NCI-H1694 (cell line): ENCODE measurements around the gene PRKCZ.
"Not testable (repeated sequence)": the region's sequence is repeated elsewhere in the genome, so short reads cannot be mapped to it uniquely, and the experiment has no call there.

Source experiments
- DNase-seq: peaks from one replicate; lab custom pipeline; 2025; lab: John Stamatoyannopoulos, UW

Gene PRKCZ

DNA sequence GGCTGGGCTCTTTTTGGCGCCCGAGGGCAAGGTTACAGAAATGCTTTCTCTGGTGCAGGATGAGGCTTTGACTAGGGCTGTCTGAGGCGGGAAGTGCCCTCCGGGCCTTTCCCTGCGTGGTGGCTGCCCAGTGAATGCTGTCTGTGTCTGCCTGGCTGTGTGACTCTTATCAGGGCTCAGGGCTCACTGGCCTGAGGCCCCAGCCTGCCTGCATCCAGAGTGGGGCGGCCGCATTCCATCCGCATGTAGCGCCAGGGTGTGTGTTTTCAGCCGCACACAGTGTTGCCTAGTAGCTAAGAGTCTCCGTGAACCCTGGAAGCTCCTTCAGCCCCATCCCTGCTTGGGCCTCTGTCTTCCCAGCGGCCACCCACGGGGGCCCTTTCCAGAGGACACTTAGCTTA is 85.2 kb downstream of the PRKCZ start:
- DNase-seq: no peak

DNA sequence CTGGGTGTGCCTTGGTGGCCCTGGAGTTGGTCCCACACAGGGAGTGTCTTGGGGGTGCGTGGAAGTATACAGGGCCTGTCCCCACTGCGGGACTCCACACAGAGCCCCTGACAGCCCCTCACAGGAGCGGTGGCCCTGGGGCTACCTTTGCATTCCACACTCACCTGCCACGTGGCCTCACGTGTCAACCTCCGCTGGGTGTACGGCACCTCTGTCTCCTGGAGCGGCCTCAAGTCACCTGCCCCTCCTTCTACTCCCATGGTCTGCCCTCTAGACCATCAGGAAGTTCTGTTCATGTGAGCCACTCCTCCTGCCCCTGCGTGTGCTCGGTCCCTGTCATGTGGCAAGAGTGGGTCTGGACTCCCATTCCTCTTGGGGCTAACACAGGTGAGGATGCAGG is 85.7 kb downstream of the PRKCZ start:
- no peak for DNase-seq

DNA sequence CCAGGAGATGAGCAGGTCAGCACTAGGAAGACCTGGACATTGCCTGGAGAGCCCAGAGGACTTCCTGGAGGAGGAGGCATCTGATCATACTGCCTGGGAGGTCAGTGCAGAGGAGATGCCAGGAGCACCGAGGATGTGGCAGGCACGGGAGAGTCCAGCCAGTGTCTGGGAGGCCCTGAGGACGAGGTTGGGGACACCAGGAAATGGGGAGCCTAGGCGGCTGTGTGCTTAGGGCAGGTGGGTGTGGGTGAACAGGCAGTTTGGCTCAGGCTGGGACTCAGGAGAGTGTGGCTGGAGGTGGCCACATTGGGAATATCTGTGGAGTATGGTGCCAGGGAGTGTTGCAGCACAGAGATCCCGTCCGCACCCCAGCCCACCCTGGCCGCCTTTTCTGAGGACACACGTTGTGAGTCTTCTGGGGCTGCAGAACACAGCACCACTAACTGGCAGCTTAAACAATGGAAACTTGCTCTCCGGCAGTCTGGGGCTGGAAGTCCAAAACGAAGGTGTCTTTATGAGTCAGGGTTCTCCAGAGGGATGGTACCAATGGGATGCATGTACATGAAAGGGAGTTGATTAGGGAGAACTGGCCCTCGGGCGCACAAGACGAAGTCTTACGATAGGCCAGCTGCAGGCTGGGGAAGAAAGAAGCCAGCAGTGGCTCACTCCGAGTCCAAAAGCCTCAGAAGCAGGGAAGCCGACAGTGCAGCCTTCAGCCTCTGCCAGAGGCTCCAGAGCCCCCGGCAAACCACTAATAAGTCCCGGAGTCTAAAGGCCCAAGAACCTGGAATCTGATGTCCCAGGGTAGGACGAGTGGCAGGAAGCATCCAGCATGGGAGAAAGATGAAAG is 86.4 kb downstream of the PRKCZ start:
- DNase-seq: no peak

DNA sequence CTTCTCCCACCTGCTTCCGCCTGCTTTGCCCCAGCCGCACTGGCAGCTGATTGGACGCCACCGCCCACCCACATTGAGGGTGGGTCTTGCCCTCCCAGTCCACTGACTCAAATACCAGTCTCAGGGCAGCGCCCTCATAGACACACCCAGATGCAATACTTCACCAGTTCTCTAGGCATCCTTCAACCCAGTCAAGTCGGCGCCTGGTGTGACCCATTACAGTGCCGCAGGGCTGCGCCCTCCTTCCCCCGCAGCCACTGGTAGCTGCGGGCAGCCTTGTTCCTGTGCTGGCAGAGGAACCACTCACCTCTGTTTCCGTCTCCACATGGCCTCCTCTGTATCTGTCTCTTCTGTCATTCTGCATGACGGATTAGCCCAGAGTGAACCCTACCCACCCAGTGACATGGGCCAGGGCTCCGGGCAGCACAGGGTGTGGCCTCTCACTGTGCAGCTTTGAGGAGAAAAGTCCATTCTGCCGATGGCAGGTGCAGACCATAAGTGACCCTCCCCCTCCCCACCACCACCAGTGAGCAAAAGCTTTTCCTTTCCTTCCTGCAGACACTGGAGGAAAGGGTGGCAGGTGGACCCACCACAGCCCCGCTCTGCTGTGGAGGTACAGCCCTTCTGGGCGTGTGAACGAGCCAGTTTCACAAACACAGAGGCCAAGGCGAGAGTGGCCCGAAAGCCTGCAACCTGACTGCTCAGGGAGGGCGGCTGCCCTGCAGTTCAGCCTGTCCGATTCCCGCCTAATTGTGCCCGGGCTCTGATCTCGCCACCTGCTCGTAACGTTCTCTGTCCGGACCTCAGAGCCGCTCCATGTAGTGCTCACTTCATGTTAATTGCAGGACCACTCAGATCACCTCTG is 87.3 kb downstream of the PRKCZ start:
- DNase-seq: no peak

DNA sequence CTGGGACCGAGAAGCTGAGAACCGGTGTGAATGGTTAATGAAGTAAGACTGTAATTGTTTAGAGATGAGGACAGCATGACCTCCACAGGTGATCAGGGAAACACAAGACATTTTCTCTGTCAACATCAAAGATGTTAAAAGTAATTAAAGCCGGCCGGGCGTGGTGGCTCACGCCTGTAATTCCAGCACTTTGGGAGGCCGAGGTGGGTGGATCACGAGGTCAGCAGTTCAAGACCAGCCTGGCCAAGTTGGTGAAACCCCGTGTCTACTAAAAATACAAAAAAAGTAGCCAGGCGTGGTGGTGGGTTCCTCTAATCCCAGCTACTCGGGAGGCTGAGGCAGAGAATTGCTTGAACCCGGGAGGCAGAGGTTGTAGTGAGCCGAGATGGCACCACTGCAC is 88.9 kb downstream of the PRKCZ start:
- DNase-seq: not testable (repeated sequence)

DNA sequence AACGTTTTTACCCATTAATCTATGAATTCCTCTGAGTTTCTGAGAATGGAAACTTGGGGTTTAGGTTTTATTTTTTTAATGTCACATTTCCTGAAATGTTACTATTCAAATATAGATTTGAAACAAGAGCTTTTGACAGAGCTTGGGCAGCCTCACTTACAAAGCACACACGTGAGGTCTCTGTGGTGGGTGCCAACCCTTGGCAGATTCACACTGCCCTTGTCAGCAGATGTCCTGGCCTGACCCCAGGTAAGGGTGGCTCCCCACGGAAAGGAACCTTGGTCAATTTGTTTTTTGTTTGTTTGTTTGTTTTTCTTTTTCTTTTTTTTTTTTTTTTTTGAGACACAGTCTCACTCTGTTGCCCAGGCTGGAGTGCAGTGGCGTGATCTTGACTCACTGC is 90.8 kb downstream of the PRKCZ start:
- no peak for DNase-seq

DNA sequence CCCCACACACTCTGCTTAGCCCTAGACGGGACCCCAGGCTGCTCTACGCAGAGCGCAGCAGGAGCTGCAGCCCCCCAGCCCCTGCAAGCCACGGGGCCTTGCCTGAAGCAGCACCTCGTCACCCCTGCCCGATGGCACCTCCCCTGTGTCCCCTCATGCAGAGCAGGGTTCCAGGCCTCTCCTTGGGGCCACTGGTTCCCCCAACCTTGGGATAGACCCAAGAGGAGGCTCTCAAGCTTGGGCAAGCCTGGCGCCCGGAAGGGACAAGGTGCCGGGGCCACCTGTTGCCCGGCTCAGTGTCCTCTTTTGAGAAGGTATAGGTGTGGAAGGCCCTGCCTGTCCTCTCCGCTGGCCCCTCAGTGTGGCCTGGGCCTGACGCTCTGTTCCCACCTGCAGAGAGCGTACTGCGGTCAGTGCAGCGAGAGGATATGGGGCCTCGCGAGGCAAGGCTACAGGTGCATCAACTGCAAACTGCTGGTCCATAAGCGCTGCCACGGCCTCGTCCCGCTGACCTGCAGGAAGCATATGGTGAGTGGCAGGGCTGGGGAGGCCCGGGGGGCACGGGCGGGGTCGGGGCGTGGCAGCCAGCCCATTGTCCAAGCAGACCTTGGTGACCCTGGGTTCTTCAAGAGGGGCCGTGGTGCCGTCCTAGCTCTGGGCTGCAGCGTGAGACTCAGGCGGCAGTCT is 93.7 kb downstream of the PRKCZ start:
- DNase-seq: no peak

DNA sequence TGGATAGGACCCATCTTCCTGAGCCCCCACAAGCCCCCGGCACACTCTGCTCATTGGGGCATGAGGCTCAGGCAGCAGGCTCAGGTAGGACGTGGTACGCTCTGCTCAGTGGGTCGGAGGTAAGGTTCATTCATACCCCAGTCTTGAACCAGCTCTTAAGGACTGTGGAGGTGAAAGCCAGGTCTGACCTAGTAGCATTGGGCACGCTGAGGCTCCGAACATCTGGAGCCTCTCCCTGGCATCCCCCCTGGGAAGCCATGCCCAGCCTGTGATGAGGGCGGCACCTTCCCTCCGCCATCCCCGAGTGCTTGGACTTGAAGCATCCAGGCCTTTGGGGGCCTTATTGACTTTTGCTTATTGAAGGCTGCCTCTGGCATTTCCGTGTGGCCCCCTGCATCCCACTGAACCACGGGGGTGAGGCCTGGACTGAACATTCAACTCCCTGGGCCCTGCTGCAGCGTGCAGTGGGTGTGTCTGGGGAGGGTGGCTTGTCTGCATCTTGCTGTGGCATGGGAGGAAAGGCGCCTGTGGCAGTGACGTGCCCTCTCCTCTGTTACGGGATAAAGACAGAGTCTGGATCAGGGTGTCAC is 94.4 kb downstream of the PRKCZ start:
- DNase-seq: no peak

DNA sequence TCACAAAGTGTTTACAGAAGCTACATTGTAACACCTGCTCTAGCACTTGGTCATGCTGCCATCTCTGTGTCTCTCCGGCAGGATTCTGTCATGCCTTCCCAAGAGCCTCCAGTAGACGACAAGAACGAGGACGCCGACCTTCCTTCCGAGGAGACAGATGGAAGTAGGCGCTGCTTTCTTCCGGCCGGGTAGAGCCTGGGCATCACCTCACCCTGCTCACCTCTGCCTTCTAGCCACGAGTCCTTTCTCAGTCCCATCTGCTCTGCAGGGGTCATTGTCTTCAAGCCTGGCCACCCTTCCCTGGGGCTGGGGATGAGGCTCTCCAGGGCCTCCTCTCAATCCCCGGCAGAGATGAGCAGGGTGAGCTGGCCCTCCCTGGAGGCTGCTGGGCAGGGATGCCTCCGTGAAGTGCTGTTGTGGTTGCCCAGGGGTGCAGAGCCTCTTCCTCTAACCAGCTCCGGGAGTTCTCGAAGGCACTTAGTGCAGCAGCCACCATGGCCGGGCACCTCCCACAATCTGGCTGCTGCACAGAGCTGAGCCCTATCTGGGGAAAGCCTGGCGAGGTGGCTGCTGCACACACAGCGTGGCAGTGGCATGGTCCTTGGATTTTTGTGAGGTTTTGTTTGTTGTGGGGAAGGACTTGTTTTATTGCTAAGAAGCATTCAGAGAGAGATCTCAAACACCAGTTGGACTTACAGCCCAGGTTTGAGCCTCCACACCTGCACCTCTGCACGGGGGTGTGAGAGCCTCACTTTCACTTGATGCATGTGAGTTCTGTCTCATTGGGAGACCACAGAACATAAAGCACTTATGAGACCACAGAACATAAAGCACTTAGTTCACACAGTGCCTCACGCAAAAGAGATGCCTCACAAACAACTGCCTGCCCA is 96.0 kb downstream of the PRKCZ start:
- no peak for DNase-seq

DNA sequence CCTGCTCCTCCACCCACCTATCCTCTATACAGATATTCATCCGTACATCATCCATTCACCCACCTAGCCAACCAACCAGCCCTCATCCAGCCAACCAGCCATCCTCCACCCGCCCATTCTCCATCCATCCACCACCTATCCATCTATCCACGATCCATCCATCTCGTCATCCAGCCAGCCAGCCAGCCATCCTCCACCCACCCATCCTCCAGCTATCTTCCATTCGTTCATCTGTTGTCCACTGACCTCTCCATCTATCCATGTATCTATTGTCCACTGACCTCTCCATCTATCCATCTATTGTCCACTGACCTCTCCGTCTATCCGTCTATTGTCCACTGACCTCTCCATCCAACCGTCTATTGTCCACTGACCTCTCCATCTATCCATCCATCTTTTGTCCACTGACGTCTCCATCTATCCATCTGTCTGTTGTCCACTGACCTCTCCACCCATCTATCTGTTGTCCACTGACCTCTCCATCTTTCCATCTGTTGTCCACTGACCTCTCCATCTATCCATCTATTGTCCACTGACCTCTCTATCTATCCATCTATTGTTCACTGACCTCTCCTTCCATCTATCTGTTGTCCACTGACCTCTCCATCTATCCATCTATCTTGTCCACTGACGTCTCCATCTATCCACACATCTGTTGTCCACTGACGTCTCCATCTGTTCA is 96.8 kb downstream of the PRKCZ start:
- no peak for DNase-seq

DNA sequence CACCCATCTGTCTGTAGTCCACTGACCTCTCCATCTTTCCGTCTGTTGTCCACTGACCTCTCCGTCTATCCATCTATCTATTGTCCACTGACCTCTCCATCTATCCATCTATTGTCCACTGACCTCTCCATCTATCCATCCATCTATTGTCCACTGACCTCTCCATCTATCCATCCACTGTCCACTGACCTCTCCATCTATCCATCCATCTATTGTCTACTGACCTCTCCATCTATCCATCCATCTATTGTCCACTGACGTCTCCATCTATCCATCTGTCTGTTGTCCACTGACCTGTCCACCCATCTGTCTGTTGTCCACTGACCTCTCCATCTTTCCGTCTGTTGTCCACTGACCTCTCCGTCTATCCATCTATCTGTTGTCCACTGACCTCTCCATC is 97.7 kb downstream of the PRKCZ start:
- not testable (repeated sequence) for DNase-seq

DNA sequence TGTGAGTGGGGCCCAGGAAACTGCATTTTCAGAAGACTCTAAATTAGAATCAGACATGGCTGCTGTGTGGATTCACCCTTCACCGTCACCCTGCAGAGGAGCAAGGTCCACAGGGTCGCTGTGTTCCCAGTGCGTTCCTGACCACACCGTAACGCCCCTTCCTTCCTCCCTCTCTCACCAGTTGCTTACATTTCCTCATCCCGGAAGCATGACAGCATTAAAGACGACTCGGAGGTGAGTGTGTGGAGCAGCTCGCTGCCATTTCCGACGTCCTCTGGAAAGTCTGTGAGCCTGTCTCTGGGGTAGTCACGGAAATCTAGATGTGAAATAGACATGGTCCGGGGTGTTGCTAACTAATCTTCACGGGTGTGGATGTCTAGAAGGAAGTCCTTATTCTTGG is 98.5 kb downstream of the PRKCZ start:
- DNase-seq: no peak

DNA sequence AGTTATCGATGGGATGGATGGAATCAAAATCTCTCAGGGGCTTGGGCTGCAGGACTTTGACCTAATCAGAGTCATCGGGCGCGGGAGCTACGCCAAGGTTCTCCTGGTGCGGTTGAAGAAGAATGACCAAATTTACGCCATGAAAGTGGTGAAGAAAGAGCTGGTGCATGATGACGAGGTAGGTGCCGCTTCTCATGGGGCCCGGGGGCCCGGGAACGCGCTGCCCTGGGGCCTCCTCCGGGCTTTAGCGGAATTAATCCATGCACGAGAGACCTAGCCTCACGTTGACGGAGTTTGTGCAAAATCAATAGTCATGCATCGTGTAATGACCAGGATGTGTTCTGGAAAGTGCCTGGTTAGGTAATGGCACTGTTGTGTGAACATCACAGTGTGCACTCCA is 100.6 kb downstream of the PRKCZ start:
- no peak for DNase-seq

DNA sequence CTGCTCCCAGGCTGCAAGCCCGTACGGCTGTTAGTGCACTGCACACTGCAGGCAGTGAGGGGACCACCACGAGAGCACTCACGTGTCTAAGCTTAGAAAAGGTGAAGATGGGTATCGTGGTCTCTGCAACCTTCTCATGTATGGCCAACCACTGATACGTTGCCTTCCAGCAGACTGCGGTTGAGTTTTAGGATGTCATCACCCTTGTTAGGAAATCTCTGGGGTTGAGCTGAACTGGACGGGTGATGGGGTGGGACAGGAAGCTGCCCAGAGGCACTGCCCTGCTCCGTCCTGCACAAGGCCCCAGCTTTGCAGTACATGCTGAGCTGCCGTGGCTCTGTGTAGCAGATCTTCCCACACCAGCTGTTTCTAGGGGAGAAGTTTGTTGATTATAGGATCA is 101.0 kb downstream of the PRKCZ start:
- DNase-seq: no peak

DNA sequence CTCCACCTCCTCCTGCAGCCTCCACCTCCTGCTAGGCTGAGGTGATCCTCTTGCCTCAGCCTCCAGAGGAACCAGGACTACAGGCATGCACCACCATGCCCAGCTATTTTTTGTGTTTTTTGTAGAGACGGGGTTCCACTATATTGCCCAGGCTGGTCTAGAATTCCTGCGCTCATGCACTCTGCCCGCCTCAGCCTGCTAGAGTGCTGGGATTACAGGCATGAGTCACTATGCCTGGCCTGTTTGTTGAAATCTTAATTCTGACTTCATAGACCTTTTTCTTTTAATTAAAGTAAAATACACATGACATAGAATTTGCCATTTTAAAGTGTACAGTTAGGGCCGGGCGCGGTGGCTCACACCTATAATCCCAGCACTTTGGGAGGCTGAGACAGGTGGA is 101.7 kb downstream of the PRKCZ start:
- DNase-seq: no peak

DNA sequence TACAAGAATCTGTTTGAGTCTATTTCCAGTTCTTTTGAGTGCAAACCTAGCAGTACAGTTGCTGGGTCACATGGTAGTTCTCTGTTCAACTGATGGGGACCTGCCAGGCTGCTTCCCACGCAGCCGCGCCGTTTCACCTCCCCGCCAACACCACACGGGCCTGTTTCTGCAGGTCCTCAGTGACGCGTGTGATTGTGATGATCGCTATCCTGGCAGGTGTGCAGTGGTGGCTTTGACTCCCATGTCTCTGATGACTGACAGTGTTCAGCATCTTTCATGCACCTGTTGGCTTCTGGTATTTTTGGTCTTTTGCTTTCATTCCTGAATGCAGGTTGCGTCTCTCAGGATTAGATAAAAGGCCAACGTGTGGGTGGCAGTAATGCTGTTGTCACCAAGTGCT is 102.7 kb downstream of the PRKCZ start:
- no peak for DNase-seq

DNA sequence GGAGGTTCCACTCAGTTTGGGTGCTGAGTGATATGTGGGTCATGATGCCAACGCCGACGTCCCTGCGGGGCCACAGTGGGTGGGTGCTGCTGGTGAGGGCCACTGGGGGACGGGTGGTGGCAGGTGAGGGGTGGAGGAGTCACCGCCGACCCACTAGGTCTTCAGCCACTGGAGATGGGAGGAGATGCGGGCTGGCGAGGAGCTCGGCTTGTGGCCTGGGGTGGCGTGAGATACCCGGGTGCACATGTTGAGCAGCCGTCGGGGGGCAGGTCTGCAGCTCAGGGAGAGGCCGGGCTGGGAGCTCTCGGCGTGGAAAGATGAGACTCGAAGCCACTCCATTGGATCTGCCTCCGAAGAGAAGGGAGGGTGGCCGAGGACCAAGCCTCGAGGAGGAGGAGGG is 103.8 kb downstream of the PRKCZ start:
- no peak for DNase-seq

DNA sequence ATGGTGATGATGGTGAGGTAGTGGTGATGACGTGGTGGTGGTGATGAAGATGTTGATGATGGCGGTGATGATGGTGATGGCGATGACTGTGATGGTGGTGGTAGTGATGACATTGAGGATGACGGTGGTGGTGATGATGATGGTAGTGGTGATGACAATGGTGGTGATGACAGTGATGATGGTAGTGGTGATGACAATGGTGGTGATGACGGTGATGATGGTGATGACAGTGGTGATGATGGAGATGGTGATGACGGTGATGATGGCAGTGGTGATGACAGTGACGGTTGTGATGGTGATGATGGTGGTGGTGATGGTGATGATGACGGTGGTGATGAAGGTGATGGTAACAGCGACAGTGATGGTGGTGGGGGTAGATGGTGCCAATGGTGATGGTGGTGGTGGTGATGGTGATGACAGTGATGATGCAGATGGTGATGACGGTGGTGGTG is 105.0 kb downstream of the PRKCZ start:
- no peak for DNase-seq

DNA sequence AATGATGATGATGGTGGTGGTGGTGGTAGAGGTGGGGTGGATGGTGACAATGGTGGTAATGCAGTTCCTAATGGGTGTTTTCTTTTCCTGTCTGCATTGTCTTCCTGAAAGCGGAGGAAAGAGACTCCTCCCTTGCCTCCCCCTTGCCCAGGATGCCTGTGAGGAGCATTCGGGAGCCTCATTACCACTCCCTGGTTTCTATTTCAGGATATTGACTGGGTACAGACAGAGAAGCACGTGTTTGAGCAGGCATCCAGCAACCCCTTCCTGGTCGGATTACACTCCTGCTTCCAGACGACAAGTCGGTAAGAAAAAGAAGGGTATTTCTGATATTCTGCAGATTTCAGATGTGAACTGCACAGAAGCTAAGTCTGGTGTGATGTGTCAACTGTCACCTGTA is 105.6 kb downstream of the PRKCZ start:
- no peak for DNase-seq

DNA sequence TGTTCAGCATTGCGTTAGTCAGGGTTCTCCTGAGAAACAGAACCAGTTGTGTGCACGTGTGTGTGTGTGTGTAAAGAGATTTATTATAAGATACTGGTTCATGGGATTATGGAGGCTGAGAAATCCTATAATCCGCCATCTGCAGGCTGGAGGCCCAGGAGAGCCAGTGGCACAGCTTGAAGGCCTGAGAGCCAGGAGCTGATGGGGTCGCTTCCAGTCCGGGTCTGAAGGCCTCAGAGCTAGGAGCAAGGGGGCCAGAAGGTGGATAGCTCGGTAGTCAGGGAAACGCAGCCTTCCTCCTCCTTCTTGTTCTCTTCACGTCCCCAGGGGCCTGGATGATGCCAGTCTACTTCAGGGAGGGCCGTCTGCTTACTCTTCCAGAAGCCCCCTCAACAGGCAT is 106.7 kb downstream of the PRKCZ start:
- no peak for DNase-seq

DNA sequence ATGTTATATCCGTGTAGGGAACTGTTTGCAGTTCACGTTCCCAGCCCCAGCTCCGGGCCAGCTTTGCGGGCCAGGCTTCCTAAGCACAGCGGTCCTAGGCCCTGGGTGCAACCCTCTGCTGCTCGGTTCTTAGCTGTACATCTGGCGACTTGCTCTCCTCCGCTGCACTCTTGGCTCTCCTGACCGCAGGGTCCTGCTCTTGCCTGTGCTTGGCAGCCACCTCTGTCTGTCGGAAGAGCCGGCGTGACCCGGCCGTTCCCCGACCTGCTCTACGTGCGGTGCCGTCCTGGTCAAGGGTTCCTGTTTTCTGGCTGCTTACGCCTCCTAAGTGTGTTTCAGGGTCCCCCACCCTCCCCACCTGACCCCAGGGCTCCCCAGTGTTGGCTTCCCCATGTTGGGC is 107.6 kb downstream of the PRKCZ start:
- no peak for DNase-seq
